DMS153 (cell line): Measurements from ENCODE around the gene OR5K3.

ENCODE experiments used
- DNase-seq: peaks from one replicate; lab custom pipeline; 2025; lab: John Stamatoyannopoulos, UW

OR5K3 gene

DNA sequence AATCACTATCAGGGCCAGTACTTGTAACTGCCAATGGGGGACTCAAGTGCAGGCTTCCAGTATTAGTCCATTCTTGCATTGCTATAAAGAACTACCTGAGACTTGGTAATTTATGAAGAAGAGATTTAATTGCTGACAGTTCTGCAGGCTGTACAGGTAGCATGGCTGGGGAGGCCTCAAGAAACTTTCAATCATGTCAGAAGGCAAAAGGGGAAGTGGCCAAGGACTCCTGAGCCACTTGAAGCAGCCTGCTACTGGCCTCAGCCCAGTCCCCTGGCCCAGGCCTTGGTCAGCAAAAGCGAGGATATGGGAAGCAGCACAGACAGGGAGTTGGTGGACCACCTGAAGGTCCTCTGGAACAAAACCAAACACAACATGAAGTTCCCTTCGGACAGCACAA is 43.3 kb downstream of the OR5K3 start:
- no peak for DNase-seq

DNA sequence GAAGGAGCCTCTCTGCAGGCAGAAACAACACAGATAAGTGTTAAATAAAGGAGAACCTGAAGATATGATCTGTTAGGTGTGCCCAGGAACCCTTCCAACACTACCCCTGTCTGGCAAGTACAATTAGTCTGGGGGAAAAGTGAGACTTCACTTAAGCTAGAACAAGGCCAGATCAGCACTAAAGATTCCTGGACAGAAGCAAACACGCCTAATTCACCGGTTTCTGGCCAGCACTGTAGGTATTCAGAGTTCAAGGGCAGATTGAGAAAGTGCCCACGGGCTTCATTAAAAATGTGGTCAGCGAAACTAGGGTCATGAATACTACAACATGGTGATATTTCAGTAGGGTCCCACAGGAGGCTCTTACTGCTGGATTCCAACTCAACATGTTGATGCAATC is 43.9 kb downstream of the OR5K3 start:
- DNase-seq: no peak

DNA sequence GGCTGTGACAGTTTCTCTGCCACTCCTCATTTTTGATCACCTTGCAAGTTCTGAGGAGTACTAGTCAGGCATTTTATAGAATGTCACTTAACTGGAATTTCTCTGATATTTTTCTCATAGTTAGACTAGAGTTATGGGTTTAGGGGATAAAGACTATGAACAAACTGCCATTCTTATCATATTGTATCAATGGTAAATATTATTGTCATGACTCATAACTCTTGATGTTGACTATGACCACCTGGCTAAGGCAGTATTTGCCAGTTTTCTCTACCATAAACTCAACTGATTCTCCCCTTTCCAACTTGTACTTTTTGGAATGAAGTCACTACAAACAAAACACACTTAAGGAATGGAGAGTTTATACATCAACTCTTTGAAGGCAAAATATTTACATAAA is 49.8 kb downstream of the OR5K3 start:
- DNase-seq: no peak
